ENCODE measurements around the gene MAMDC4. TPM values are rescaled to one million over a fixed set of nuclear protein-coding genes. Genes with fewer than 3 reads are reported as not detected.
"Not testable (repeated sequence)": the region's sequence is repeated elsewhere in the genome, so short reads cannot be mapped to it uniquely, and the experiment has no call there.

The MAMDC4 gene
- total RNA-seq, 1 experiment from 2014 or later, result 6.7 TPM

GRCh38 chr9:136840877-136841645 is 11.1 kb upstream of the MAMDC4 start:
- ChIA-PET POLR2A (interaction anchor here (1.1 to 1.7 kb wide), 5 partner anchors 18 to 41 kb away, joined by 3 to 4 read pairs (median 3); no protein-coding TSS in a partner anchor), CTCF (interaction anchor here (0.6 to 5.9 kb wide), 14 partner anchors 13 to 236 kb away, joined by 3 to 64 read pairs (median 6); partner anchors contain the start of genes RABL6, TMEM141 and UAP1L1)
- Mint-ChIP-seq H3K4me1 (peaks cover 23% of the 10 kb centered on the region), H3K27ac (peak overlapping the region; percentile 76; the same call in 1 of the 2 replicates), H3K36me3 (no peaks in the 10 kb centered on the region), H3K27me3 (ENCODE audit: low read depth) (no peaks in the 10 kb centered on the region), H3K4me3 (no peak overlapping the region), H3K9me3 (no peaks in the 10 kb centered on the region)
- TF ChIP-seq E2F5 (CRISPR knock-in tag; IDR thresholded peaks at IDR 0.05) (no peak), E2F4 (CRISPR knock-in tag; IDR thresholded peaks at IDR 0.05; ENCODE audit: borderline replicate concordance, low read depth) (no peak), ZNF512 (CRISPR knock-in tag; IDR thresholded peaks at IDR 0.05; ENCODE audit: borderline replicate concordance) (no peak), MYBL2 (CRISPR knock-in tag; IDR thresholded peaks at IDR 0.05) (0 out of 2 replicates have a peak, but pooled peaks have one; percentile 11), ZNF416 (CRISPR knock-in tag; IDR thresholded peaks at IDR 0.05) (no peak), CDX4 (CRISPR knock-in tag; IDR thresholded peaks at IDR 0.05; ENCODE audit: borderline replicate concordance) (no peak), ZNF281 (CRISPR knock-in tag; IDR thresholded peaks at IDR 0.05) (no peak; the same call in 1 of the 2 replicates), CREM (CRISPR knock-in tag; IDR thresholded peaks at IDR 0.05) (no peak), RELA (CRISPR knock-in tag; IDR thresholded peaks at IDR 0.05; ENCODE audit: borderline replicate concordance) (0 out of 2 replicates have a peak, but pooled peaks have one; percentile 69)
- DNase-seq (ENCODE audit: low spot score) (no peak), ATAC-seq (no peak)

GRCh38 chr9:136841646-136842379 is 10.3 kb upstream of the MAMDC4 start:
- H3K27ac Mint-ChIP-seq; H3K36me3 Mint-ChIP-seq; H3K9me3 Mint-ChIP-seq; H3K27me3 Mint-ChIP-seq (ENCODE audit: low read depth); DNase-seq (ENCODE audit: low spot score): not testable (repeated sequence)
- CTCF ChIA-PET, result interaction anchor here (0.5 to 5.9 kb wide), 39 partner anchors 8 to 477 kb away, joined by 3 to 64 read pairs (median 5); partner anchors contain the start of genes CLIC3, DIPK1B, FBXW5 and PAXX
- ATAC-seq, result peak; percentile 2
- POLR2A ChIA-PET, result interaction anchor here (1.1 to 1.7 kb wide), 2 partner anchors 18 to 19 kb away, joined by 3 to 4 read pairs; no protein-coding TSS in a partner anchor
- Mint-ChIP-seq H3K4me3 (peak overlapping the region; percentile 33; the same call in 1 of the 2 replicates), H3K4me1 (peaks cover 23% of the 10 kb centered on the region)
- TF ChIP-seq OVOL2 (CRISPR knock-in tag; IDR thresholded peaks at IDR 0.05; ENCODE audit: borderline replicate concordance), result 0 out of 2 replicates have a peak, but pooled peaks have one; percentile 50
- 0 out of 2 replicates have a peak, but pooled peaks have one; percentile 5 for TF ChIP-seq MYBL2 (CRISPR knock-in tag; IDR thresholded peaks at IDR 0.05)
- TF ChIP-seq USF2 (CRISPR knock-in tag; IDR thresholded peaks at IDR 0.05), result peak; percentile 73
